Nephron progenitor cell (in vitro differentiated cells): ENCODE results near the gene CGNL1.

Experiments
- DNase-seq: peaks from one replicate; pipeline ENCODE4 v3.0.0; 2021
- H3K27ac Mint-ChIP-seq: 2 replicates; pipeline ENCODE4 v1.8.0; 2021; ENCODE audit warnings: mild to moderate bottlenecking, moderate library complexity, mixed read lengths
- H3K27me3 Mint-ChIP-seq: 2 replicates; pipeline ENCODE4 v1.8.0; 2021; ENCODE audit warnings: mild to moderate bottlenecking, low read depth, mixed read lengths; ENCODE audit not compliant: poor library complexity
- H3K36me3 Mint-ChIP-seq: 2 replicates; pipeline ENCODE4 v1.8.0; 2021; ENCODE audit warnings: low read depth, mixed read lengths
- H3K4me1 Mint-ChIP-seq: 2 replicates; pipeline ENCODE4 v1.8.0; 2021; ENCODE audit warnings: mixed read lengths
- H3K4me3 Mint-ChIP-seq: 2 replicates; pipeline ENCODE4 v1.8.0; 2021; ENCODE audit warnings: mild to moderate bottlenecking, moderate library complexity, mixed read lengths
- H3K9me3 Mint-ChIP-seq: 2 replicates; pipeline ENCODE4 v1.8.0; 2021; ENCODE audit warnings: mild to moderate bottlenecking, moderate library complexity, mixed read lengths
- CTCF ChIP-seq: fragments of 200-600 bp; sonication (generic); IDR thresholded peaks from 2 replicates; pipeline ENCODE4 v1.5.0; 2021; ENCODE audit warnings: antibody characterized with exemption

Gene CGNL1

GRCh38 chr15:57330619-57331340, 45.5 kb upstream of the CGNL1 start:
- Mint-ChIP-seq H3K27ac (no peak overlapping the region), H3K36me3 (no peaks in the 10 kb centered on the region), H3K27me3 (peaks cover 16% of the 10 kb centered on the region), H3K4me3 (no peak overlapping the region), H3K9me3 (no peaks in the 10 kb centered on the region), H3K4me1 (peaks cover 32% of the 10 kb centered on the region)
- TF ChIP-seq CTCF, result no peak
- DNase-seq, result no peak

GRCh38 chr15:57332326-57332725, 44.0 kb upstream of the CGNL1 start:
- no peak for TF ChIP-seq CTCF
- Mint-ChIP-seq H3K4me1 (peaks cover 34% of the 10 kb centered on the region), H3K27me3 (peaks cover 13% of the 10 kb centered on the region), H3K4me3 (no peak overlapping the region), H3K27ac (no peak overlapping the region), H3K9me3 (no peaks in the 10 kb centered on the region), H3K36me3 (no peaks in the 10 kb centered on the region)
- DNase-seq, result no peak

- Mint-ChIP-seq H3K4me1 (peaks cover 43% of the 10 kb centered on the region), H3K27ac (no peak overlapping the region), H3K27me3 (peaks cover 13% of the 10 kb centered on the region), H3K4me3 (no peak overlapping the region), H3K9me3 (no peaks in the 10 kb centered on the region), H3K36me3 (no peaks in the 10 kb centered on the region)
- TF ChIP-seq CTCF, result no peak
- no peak for DNase-seq
Observed at GRCh38 chr15:57333487-57333886, 42.8 kb upstream of the CGNL1 start.

GRCh38 chr15:57334257-57334656, 42.0 kb upstream of the CGNL1 start:
- Mint-ChIP-seq H3K36me3 (no peaks in the 10 kb centered on the region), H3K9me3 (no peaks in the 10 kb centered on the region), H3K27ac (no peak overlapping the region), H3K4me1 (peaks cover 47% of the 10 kb centered on the region), H3K27me3 (peaks cover 8% of the 10 kb centered on the region), H3K4me3 (no peak overlapping the region)
- no peak for TF ChIP-seq CTCF
- DNase-seq, result no peak

- H3K27ac Mint-ChIP-seq, result no peak overlapping the region
- peaks cover 8% of the 10 kb centered on the region for H3K27me3 Mint-ChIP-seq
- peaks cover 54% of the 10 kb centered on the region for H3K4me1 Mint-ChIP-seq
- no peak overlapping the region for H3K4me3 Mint-ChIP-seq
- no peak for DNase-seq
- H3K36me3 Mint-ChIP-seq, result no peaks in the 10 kb centered on the region
- TF ChIP-seq CTCF, result no peak
- H3K9me3 Mint-ChIP-seq, result no peaks in the 10 kb centered on the region
Observed at GRCh38 chr15:57335293-57335715, 41.0 kb upstream of the CGNL1 start.

GRCh38 chr15:57335719-57336118, 40.6 kb upstream of the CGNL1 start:
- no peaks in the 10 kb centered on the region for H3K9me3 Mint-ChIP-seq
- H3K36me3 Mint-ChIP-seq, result no peaks in the 10 kb centered on the region
- H3K4me1 Mint-ChIP-seq, result peaks cover 55% of the 10 kb centered on the region
- no peak overlapping the region for H3K4me3 Mint-ChIP-seq
- TF ChIP-seq CTCF, result no peak
- peaks cover 8% of the 10 kb centered on the region for H3K27me3 Mint-ChIP-seq
- no peak for DNase-seq
- H3K27ac Mint-ChIP-seq, result no peak overlapping the region
